ENCODE data around the gene SUMO4. TPM values are rescaled to one million over a fixed set of nuclear protein-coding genes. Genes with fewer than 3 reads are reported as not detected.

Gene SUMO4
- total RNA-seq, 1 experiment from 2014 or later: 0.29 TPM

- DNase-seq (ENCODE audit: low spot score): no peak
Observed at GRCh38 chr6:149389509-149390297, 10.4 kb upstream of the SUMO4 start.

GRCh38 chr6:149392093-149392492 is 8.0 kb upstream of the SUMO4 start:
- DNase-seq (ENCODE audit: low spot score): no peak

DNA sequence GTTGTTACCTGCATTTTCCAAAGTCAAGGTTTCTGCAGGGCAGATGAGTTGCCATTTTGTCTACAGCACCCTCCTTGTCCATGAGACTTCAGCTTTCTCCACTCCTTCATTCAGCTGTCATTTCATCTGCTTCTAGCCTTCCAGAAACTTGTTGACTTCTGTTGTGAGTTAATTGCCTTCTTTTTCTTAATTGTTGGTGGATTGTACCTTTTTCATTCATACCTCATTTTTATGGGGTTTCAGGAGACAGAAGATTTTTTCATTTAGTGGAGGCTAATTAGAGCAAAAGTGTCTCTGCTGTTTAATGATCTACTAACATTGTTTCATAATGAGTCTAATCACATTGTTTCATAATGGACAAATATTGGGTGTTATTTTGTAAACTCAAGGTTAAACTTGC is 7.5 kb upstream of the SUMO4 start:
- DNase-seq (ENCODE audit: low spot score): no peak

- no peak for DNase-seq (ENCODE audit: low spot score)
Observed at GRCh38 chr6:149393002-149393679, 6.9 kb upstream of the SUMO4 start.

GRCh38 chr6:149395185-149395584 is 4.9 kb upstream of the SUMO4 start:
- DNase-seq (ENCODE audit: low spot score): no peak

GRCh38 chr6:149397384-149397783 is 2.7 kb upstream of the SUMO4 start:
- DNase-seq (ENCODE audit: low spot score): no peak

GRCh38 chr6:149403534-149403933 is 3.5 kb downstream of the SUMO4 start:
- no peak for DNase-seq (ENCODE audit: low spot score)

DNA sequence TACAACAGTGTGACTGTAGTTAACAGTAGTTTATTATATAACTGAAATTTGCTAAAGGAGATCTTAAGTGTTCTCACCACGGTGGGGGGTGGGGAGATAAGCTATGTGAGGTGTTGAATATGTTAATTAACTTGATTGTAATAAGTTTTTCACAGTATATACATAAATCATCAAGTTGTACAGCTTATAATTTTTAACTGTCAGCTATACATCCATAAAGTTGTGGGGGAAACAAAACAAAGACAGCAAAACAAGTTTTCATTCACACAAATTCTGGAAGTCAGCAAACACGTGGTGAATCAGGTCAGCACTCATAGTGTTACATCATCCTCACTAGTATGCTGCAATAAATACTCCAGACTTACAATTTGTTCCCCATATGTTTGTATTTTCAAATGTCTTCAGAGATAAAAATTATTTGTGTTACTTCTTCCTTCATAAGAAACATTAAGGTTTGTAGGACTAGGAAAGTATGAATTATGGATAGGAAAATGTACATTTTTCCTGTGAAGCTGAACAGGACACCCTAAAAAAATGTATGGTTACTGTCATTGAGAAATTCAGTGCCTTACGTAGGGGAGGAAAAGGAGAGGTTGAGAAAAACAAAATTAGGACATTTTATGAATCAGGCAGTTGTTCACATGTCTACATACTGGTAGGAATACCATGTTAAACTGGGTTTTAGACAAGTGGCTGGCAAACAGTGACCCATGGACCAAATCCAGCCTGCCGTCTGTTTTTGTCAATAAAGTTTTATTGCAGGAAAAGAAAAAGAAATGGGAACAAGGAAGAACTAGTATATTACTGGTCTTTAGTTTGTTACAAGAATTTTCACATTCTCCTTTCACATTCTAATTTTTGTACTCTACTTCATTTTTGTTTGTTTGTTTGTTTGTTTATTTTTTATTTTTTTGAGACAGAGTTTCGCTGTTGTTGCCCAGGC is 6.0 kb downstream of the SUMO4 start:
- DNase-seq (ENCODE audit: low spot score): no peak

GRCh38 chr6:149409617-149410016 is 9.6 kb downstream of the SUMO4 start:
- DNase-seq (ENCODE audit: low spot score): no peak

DNA sequence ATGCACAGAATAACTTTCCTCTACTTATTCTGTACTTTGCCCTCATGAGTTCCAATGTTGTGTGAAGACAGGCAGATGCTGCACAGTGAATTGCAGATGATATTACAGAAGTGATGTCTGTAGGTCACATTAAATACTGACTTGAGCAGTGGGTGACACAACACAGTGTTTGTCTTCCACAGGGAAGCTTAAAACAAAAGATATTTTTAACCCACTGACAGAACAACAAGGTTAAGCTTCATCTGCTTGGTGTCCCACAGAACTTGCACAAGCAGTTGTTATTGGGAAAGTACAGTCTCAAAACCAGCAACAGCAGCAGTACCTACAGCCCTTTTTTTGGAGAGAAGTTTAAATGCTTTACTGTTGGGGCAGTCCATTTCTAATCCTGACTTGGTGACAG is 10.5 kb downstream of the SUMO4 start:
- no peak for DNase-seq (ENCODE audit: low spot score)

GRCh38 chr6:149414009-149414408 is 13.9 kb downstream of the SUMO4 start:
- no peak for DNase-seq (ENCODE audit: low spot score)

DNA sequence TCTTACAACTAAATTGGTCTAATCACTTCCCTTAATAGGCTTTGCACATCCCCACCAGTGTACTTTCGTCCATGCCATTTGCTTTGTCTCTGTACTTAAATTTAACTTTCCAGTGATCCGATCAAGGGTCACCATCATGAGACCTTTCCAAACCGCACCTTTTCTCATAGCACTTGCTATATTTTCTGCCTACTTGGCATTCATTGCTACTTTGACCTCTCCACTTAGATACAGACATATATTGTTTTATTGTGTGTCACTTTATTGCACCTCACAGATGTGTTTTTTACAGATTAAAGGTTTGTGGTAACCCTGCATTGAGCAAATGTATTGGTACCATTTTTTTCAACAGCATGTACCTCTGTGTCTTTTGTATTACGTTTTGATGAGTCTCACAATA is 14.8 kb downstream of the SUMO4 start:
- DNase-seq (ENCODE audit: low spot score): no peak

- DNase-seq (ENCODE audit: low spot score): no peak
Observed at GRCh38 chr6:149419696-149420404, 19.8 kb downstream of the SUMO4 start.

GRCh38 chr6:149421132-149421531 is 21.1 kb downstream of the SUMO4 start:
- DNase-seq (ENCODE audit: low spot score): no peak

DNA sequence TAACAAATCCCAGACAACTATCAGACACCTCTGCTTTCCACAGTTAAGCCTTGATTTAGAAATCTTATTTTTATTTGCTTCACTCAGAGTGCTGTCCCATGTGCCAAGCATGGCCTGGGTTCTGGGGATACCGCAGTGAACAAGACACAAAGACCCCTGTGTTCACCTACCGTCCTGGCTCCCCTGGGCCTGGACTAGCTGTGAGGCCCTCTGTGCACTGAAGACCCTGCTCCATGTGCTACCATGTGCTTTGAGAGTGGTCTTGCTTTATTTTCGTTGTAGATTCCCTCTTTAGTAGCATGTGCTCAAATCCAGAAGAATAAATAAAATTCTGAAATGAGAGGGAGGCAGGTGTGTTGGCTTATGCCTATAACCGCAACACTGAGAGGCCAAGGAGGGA is 22.5 kb downstream of the SUMO4 start:
- no peak for DNase-seq (ENCODE audit: low spot score)

GRCh38 chr6:149423964-149424440 is 23.9 kb downstream of the SUMO4 start:
- DNase-seq (ENCODE audit: low spot score): no peak

DNA sequence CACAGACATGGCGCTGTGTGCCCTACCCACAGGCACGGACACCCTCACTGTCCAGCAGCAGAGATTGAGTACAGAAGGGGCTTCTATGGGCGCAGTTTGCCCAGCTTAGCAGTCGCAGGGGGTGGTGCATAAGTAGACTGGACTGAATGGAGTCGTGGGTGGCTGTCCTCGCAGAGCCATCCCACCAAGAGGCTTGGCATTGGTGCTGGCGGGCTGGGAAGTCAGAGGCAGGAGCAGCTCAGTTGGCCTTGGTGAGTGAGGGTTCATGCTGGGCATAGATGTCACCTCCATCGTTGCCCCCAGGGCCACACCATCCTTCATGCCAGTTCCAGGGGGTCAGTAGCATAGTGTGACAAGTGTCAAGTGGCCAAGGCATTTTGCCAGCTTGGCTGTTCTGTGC is 25.2 kb downstream of the SUMO4 start:
- no peak for DNase-seq (ENCODE audit: low spot score)

GRCh38 chr6:149425754-149426153 is 25.7 kb downstream of the SUMO4 start:
- DNase-seq (ENCODE audit: low spot score): no peak

GRCh38 chr6:149428606-149429005 is 28.5 kb downstream of the SUMO4 start:
- DNase-seq (ENCODE audit: low spot score): no peak

GRCh38 chr6:149429427-149430360 is 29.6 kb downstream of the SUMO4 start:
- no peak for DNase-seq (ENCODE audit: low spot score)

Measured in H4 (cell line).